ENCODE data around the gene MCM6. TPM values are rescaled to one million over a fixed set of nuclear protein-coding genes. Genes with fewer than 3 reads are reported as not detected.
"Not testable (repeated sequence)": the region's sequence is repeated elsewhere in the genome, so short reads cannot be mapped to it uniquely, and the experiment has no call there.

The MCM6 gene
- total RNA-seq, 1 experiment from 2014 or later: 84.8 TPM

DNA sequence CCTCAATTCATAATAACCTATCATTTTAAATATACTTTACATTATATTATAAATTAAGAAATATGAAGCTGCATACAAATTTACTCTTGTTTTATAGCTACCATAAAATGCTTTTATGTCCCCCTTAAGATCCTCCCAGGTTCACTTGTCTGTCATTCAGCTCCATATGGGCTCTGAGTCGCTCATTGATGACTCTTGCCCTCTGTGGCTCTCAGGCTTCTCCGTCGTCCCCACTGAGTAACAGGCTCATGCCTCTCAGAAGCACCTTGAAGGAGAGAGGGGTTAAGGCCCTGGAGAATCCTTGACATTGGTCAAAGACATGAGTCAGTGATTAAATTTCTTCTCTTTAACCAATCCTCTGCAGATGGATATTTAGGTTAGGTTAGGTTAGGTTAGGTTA lies 6.2 kb upstream of the MCM6 start:
- no peaks in the 10 kb centered on the region for H3K27me3 ChIP-seq (ENCODE audit: insufficient read depth, low read length)
- ATAC-seq: no peak
- ChIA-PET RAD21 (ENCODE audit: low non-redundant PET in 1 of 2, low total read pairs in 2 of 2, uncharacterized antibody in 2 of 2, unreplicated experiment in 2 of 2) (no interaction called here), POLR2A (no interaction called here), CTCF (no interaction called here)
- H3K36me3 ChIP-seq (ENCODE audit: control insufficient read depth in 1 of 2, insufficient read depth in 2 of 2, low read length in 2 of 2): no peaks in the 10 kb centered on the region
- no peak overlapping the region for H2AFZ ChIP-seq (ENCODE audit: low read depth, low read length, poor library complexity, severe bottlenecking)
- no peaks in the 10 kb centered on the region for H3K9me3 ChIP-seq (ENCODE audit: control insufficient read depth in 1 of 2, insufficient read depth in 1 of 2, low read depth in 1 of 2, low read length in 2 of 2)
- no peak overlapping the region for H3K4me3 ChIP-seq (replicated peaks in 1 of 2; ENCODE audit: low read depth in 1 of 2, low read length in 2 of 2)
- no peaks in the 10 kb centered on the region for H3K4me1 ChIP-seq (ENCODE audit: control insufficient read depth in 1 of 2, insufficient read depth in 2 of 2, low read length in 2 of 2)
- H3K79me2 ChIP-seq (ENCODE audit: insufficient read depth, low read length): no peaks in the 10 kb centered on the region
- no peaks in the 10 kb centered on the region for H3K9me2 ChIP-seq (ENCODE audit: insufficient read depth)
- BruUV-seq (replicated peaks): no TSS peak
- H4K20me1 ChIP-seq (ENCODE audit: insufficient read depth): no peaks in the 10 kb centered on the region
- no peak overlapping the region for H3K27ac ChIP-seq (ENCODE audit: low read depth, low read length)
- H3K9ac ChIP-seq (ENCODE audit: low read length): no peak overlapping the region
- no peak for DNase-seq (ENCODE audit: low read depth, low spot score)
- intact Hi-C loops (cut with micrococcal nuclease): no loop called here
- H3K4me2 ChIP-seq (ENCODE audit: low read length): no peak overlapping the region
- TF ChIP-seq CBX3 (IDR thresholded peaks at IDR 0.05; ENCODE audit: low read depth) (no peak), RAD21 (IDR thresholded peaks at IDR 0.05; ENCODE audit: low read depth) (no peak), EZH2phosphoT487 (IDR thresholded peaks at IDR 0.05; ENCODE audit: borderline replicate concordance) (no peak), ZFX (IDR thresholded peaks at IDR 0.05) (no peak), CTCF (IDR thresholded peaks at IDR 0.05 in 2 of 3, conservative IDR thresholded peaks at IDR 0.05 in 1 of 3; ENCODE audit: borderline replicate concordance in 1 of 3, insufficient read depth in 1 of 3, low read depth in 2 of 3, low read length in 2 of 3) (no peak), CEBPB (IDR thresholded peaks at IDR 0.05; ENCODE audit: low read depth) (no peak), SRF (IDR thresholded peaks at IDR 0.05; ENCODE audit: low read depth) (no peak), ZBTB33 (IDR thresholded peaks at IDR 0.05; ENCODE audit: extremely low read depth, insufficient replicate concordance, low read length) (no peak), EGR1 (IDR thresholded peaks at IDR 0.05; ENCODE audit: low read depth) (no peak), YY1 (IDR thresholded peaks at IDR 0.05; ENCODE audit: extremely low read depth, insufficient replicate concordance, low read depth, low read length) (no peak), ELF1 (IDR thresholded peaks at IDR 0.05; ENCODE audit: borderline replicate concordance, low read depth) (no peak)

DNA sequence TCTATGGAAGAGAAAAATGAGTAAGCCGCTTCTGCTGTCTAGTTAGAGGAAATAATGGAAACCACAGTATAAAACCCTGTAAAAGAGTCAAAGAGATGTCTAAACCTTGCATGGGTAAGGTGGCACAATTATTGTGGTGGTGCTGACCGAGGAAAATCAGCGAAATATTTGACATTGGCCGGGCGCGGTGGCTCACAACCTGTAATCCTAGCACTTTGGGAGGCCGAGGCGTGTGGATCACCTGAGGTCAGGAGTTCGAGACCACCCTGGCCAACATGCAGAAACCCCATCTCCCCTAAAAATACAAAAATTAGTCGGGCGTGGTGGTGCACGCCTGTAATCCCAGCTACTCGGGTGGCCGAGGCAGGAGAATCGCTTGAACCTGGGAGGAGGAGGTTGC lies 527 bp upstream of the MCM6 start:
- DNase-seq (ENCODE audit: low read depth, low spot score); POLR2A ChIA-PET; intact Hi-C loops (cut with micrococcal nuclease); H3K36me3 ChIP-seq (ENCODE audit: control insufficient read depth in 1 of 2, insufficient read depth in 2 of 2, low read length in 2 of 2); ATAC-seq; H4K20me1 ChIP-seq (ENCODE audit: insufficient read depth); H3K9me3 ChIP-seq (ENCODE audit: control insufficient read depth in 1 of 2, insufficient read depth in 1 of 2, low read depth in 1 of 2, low read length in 2 of 2); H3K27me3 ChIP-seq (ENCODE audit: insufficient read depth, low read length); BruUV-seq (replicated peaks); H3K9me2 ChIP-seq (ENCODE audit: insufficient read depth); RAD21 ChIA-PET (ENCODE audit: low non-redundant PET in 1 of 2, low total read pairs in 2 of 2, uncharacterized antibody in 2 of 2, unreplicated experiment in 2 of 2): not testable (repeated sequence)
- H3K4me2 ChIP-seq (ENCODE audit: low read length): peak overlapping the region; percentile 94
- 0 out of 2 replicates have a peak overlapping the region, but pooled peaks have one; percentile 15 for H3K27ac ChIP-seq (ENCODE audit: low read depth, low read length)
- peaks cover 35% of the 10 kb centered on the region for H3K79me2 ChIP-seq (ENCODE audit: insufficient read depth, low read length)
- peak overlapping the region; percentile 98 for H3K9ac ChIP-seq (ENCODE audit: low read length)
- peak overlapping the region; percentile 82 to 94 for H3K4me3 ChIP-seq (replicated peaks in 1 of 2; ENCODE audit: low read depth in 1 of 2, low read length in 2 of 2)
- CTCF ChIA-PET: interaction anchor here (0.8 to 1.0 kb wide), 2 partner anchors 9 to 507 kb away, joined by 4 to 5 read pairs; no protein-coding TSS in a partner anchor
- H2AFZ ChIP-seq (ENCODE audit: low read depth, low read length, poor library complexity, severe bottlenecking): peak overlapping the region; percentile 65
- H3K4me1 ChIP-seq (ENCODE audit: control insufficient read depth in 1 of 2, insufficient read depth in 2 of 2, low read length in 2 of 2): peaks cover 7 to 19% of the 10 kb centered on the region in 2 experiments; a peak in 2 of 4 replicates

All from HCT116 (cell line).